GM19397 (cell line): Measurements from ENCODE around the gene COL21A1.

Experiments used
- ATAC-seq: cut with Tn5 transposase; IDR thresholded peaks from one replicate; pipeline ENCODE4 v1.9.1; 2021; ENCODE audit warnings: mild to moderate bottlenecking, moderate library complexity; ENCODE audit not compliant: unreplicated experiment

COL21A1 gene

GRCh38 chr6:56246541-56246880 is 869 bp downstream of the COL21A1 start:
- ATAC-seq: no peak

- no peak for ATAC-seq
Observed at GRCh38 chr6:56245903-56246351, 1.5 kb downstream of the COL21A1 start.

- no peak for ATAC-seq
Observed at GRCh38 chr6:56244528-56245253, 2.7 kb downstream of the COL21A1 start.

GRCh38 chr6:56244089-56244488 is 3.3 kb downstream of the COL21A1 start:
- ATAC-seq: no peak

GRCh38 chr6:56243518-56244070 is 3.8 kb downstream of the COL21A1 start:
- ATAC-seq: no peak

- ATAC-seq: no peak
Observed at GRCh38 chr6:56242346-56242745, 5.0 kb downstream of the COL21A1 start.

- no peak for ATAC-seq
Observed at GRCh38 chr6:56241124-56241802, 6.1 kb downstream of the COL21A1 start.

- ATAC-seq: no peak
Observed at GRCh38 chr6:56238352-56238751, 9.0 kb downstream of the COL21A1 start.

- no peak for ATAC-seq
Observed at GRCh38 chr6:56235245-56235644, 12.1 kb downstream of the COL21A1 start.

- no peak for ATAC-seq
Observed at GRCh38 chr6:56232436-56232835, 14.9 kb downstream of the COL21A1 start.

GRCh38 chr6:56231827-56232226 is 15.6 kb downstream of the COL21A1 start:
- no peak for ATAC-seq

GRCh38 chr6:56230976-56231566 is 16.3 kb downstream of the COL21A1 start:
- no peak for ATAC-seq

- ATAC-seq: no peak
Observed at GRCh38 chr6:56227071-56227879, 20.1 kb downstream of the COL21A1 start.

GRCh38 chr6:56223995-56224394 is 23.4 kb downstream of the COL21A1 start:
- no peak for ATAC-seq

- ATAC-seq: no peak
Observed at GRCh38 chr6:56222499-56222898, 24.9 kb downstream of the COL21A1 start.

GRCh38 chr6:56220078-56220477 is 27.3 kb downstream of the COL21A1 start:
- ATAC-seq: no peak

- ATAC-seq: no peak
Observed at GRCh38 chr6:56214703-56215101, 32.7 kb downstream of the COL21A1 start.

GRCh38 chr6:56214041-56214702 is 33.2 kb downstream of the COL21A1 start:
- ATAC-seq: no peak

- ATAC-seq: no peak
Observed at GRCh38 chr6:56211724-56212123, 35.7 kb downstream of the COL21A1 start.

GRCh38 chr6:56204134-56204533 is 43.2 kb downstream of the COL21A1 start:
- no peak for ATAC-seq

GRCh38 chr6:56199956-56200355 is 47.4 kb downstream of the COL21A1 start:
- ATAC-seq: no peak
